Osteocyte (in vitro differentiated cells): ENCODE data around the gene SFT2D2. TPM values are rescaled to one million over a fixed set of nuclear protein-coding genes. Genes with fewer than 3 reads are reported as not detected.

ENCODE experiments used
- DNase-seq: peaks from one replicate; pipeline ENCODE4 v3.0.0; 2021; ENCODE audit warnings: mixed read lengths; ENCODE audit not compliant: unreplicated experiment; ENCODE audit errors: extremely low spot score
- H3K27ac Mint-ChIP-seq: one replicate; pipeline ENCODE4 v1.8.0; 2021; ENCODE audit warnings: mild to moderate bottlenecking, mixed read lengths; ENCODE audit not compliant: unreplicated experiment
- H3K27me3 Mint-ChIP-seq: one replicate; pipeline ENCODE4 v1.8.0; 2021; ENCODE audit warnings: mixed read lengths; ENCODE audit not compliant: unreplicated experiment
- H3K36me3 Mint-ChIP-seq: one replicate; pipeline ENCODE4 v1.8.0; 2021; ENCODE audit warnings: mixed read lengths; ENCODE audit not compliant: unreplicated experiment
- H3K4me1 Mint-ChIP-seq: one replicate; pipeline ENCODE4 v1.8.0; 2021; ENCODE audit warnings: mixed read lengths; ENCODE audit not compliant: unreplicated experiment
- H3K4me3 Mint-ChIP-seq: one replicate; pipeline ENCODE4 v1.8.0; 2021; ENCODE audit warnings: mild to moderate bottlenecking, moderate library complexity, mixed read lengths; ENCODE audit not compliant: unreplicated experiment
- H3K9me3 Mint-ChIP-seq: one replicate; pipeline ENCODE4 v1.8.0; 2021; ENCODE audit warnings: mixed read lengths; ENCODE audit not compliant: unreplicated experiment
- long read RNA-seq: library from polyadenylated mRNA; unstranded; transcript quantifications from one replicate; pipeline ENCODE4 v2.0.0, GENCODE V29; 2021
- total RNA-seq: library from RNA; stranded (reverse); gene quantifications from 2 replicates; pipeline ENCODE4 v1.2.1, GENCODE V29; 2021
- TF ChIP-seq, protein P1 (sequence below): fragments of 200-600 bp; sonication (generic); IDR thresholded peaks from 2 replicates; pipeline ENCODE4 v1.5.0; 2021; ENCODE audit warnings: antibody characterized with exemption, mild to moderate bottlenecking, moderate library complexity

Gene SFT2D2
- 93.0 and 99.6 TPM in 2 replicates for total RNA-seq
- long read RNA-seq, full-length matches to known transcripts: 23 of 85 reads
- long read RNA-seq, partial matches to known transcripts: 18 of 85 reads
- long read RNA-seq, other reads (novel, unspliced or antisense): 44 of 85 reads

DNA sequence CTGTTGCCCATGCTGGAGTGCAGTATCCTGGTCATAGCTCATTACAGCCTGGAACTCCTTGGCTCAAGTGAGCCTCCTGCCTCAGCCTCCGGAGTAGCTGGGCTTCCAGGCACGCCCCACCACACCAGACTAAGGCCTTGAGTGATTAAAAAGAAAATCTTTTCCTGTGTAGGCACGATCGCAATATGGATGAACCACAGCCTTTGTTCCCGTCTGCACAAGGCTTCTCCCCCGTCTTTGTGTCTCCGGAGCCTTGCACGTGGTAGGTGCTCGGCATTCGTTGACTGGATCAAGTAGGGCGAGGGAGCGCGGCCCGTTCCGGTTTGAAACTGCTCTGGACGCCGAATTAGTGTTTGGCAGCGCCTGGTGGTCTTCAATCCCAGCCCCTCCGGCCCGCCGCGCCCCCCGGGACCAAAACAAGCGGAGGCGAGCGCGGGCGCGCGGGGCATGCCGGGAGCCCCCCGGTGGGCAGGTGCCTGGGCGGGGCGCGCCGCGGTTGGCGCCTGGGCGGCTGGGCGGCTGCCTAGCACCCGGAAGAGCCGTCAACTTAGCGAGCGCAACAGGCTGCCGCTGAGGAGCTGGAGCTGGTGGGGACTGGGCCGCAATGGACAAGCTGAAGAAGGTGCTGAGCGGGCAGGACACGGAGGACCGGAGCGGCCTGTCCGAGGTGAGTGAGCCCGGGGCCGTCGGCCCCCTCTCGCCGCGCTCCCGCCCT is at the start of gene SFT2D2:
Gene SFT2D2, plus strand, starts transcription at position 529 of the 715 bp plus-strand sequence. Its CDS starts 76 bp downstream, at position 605.
- H3K4me1 Mint-ChIP-seq: peaks cover 42% of the 10 kb centered on the region
- H3K9me3 Mint-ChIP-seq: peaks cover 4% of the 10 kb centered on the region
- peaks cover 5% of the 10 kb centered on the region for H3K36me3 Mint-ChIP-seq
- H3K27ac Mint-ChIP-seq: peak within 1 kb of the TSS; percentile 90
- DNase-seq: peak; percentile 91
- TF ChIP-seq, protein P1, sequence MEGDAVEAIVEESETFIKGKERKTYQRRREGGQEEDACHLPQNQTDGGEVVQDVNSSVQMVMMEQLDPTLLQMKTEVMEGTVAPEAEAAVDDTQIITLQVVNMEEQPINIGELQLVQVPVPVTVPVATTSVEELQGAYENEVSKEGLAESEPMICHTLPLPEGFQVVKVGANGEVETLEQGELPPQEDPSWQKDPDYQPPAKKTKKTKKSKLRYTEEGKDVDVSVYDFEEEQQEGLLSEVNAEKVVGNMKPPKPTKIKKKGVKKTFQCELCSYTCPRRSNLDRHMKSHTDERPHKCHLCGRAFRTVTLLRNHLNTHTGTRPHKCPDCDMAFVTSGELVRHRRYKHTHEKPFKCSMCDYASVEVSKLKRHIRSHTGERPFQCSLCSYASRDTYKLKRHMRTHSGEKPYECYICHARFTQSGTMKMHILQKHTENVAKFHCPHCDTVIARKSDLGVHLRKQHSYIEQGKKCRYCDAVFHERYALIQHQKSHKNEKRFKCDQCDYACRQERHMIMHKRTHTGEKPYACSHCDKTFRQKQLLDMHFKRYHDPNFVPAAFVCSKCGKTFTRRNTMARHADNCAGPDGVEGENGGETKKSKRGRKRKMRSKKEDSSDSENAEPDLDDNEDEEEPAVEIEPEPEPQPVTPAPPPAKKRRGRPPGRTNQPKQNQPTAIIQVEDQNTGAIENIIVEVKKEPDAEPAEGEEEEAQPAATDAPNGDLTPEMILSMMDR: no peak
- no peaks in the 10 kb centered on the region for H3K27me3 Mint-ChIP-seq
- H3K4me3 Mint-ChIP-seq: peak within 1 kb of the TSS; percentile 97

DNA sequence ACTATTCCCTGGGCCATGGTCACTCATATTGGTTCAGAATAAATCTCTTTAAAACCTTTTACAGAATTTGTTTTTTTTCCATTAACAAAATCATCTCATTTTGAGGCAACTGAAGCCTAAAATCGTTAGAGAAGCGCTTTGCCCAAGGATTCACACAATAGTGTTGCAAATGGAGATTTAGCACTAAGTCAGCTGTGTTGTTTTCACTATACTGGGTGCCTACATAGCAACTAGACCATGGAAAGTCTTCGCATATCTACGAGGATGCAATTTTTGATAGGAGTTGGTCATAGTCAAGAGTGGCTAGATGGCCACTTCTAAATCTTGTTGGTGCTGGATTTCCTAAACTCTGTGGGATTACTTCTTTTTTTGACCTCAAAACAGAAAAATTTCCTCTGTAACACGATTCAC is 47.6 kb upstream of the SFT2D2 start:
- Mint-ChIP-seq H3K27ac (no peak overlapping the region), H3K27me3 (no peaks in the 10 kb centered on the region), H3K36me3 (no peaks in the 10 kb centered on the region), H3K9me3 (no peaks in the 10 kb centered on the region), H3K4me3 (no peak overlapping the region), H3K4me1 (peaks cover 2% of the 10 kb centered on the region)
- TF ChIP-seq, protein P1: no peak
- no peak for DNase-seq

DNA sequence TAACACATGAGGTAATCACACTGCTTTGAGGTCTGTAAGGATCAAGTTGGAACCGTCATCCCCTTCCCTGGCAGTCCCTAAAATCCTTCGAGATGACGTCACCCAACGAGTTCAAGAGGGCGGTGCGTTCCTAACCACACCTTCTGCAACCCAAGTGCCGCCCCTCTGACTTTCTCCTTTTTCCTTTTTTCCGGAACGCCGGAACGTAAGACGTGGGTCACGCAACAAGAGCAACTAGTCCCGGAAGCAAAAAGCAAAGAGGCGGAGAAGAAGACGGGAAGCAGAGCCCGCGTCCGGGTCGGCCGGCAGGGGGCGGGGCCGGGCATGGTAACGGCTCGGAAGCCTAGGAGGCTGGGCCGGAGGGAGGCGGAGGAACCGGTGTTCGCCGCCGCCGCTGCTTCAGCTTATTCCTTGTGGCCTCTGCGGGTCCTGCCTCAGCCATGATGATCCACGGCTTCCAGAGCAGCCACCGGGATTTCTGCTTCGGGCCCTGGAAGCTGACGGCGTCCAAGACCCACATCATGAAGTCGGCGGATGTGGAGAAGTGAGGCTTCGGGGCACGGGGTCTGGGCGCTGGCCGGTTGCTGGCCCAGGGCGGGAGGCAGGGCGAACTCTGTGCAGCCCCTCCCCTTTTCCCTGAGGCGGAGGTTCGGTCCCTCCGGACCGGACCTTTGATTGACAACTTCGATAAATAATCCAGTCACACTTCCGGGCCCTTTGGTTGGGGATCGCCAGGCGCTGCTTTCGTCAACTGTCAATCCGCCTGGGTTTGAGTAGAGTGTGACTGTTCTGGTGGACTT is 47.0 kb upstream of the SFT2D2 start, which contains the start of gene TIPRL:
Gene TIPRL, plus strand, starts transcription at position 325 of the 800 bp plus-strand sequence. Its CDS starts 116 bp downstream, at position 441.
- peak; percentile 99 for DNase-seq
- Mint-ChIP-seq H3K27me3 (no peaks in the 10 kb centered on the region), H3K4me1 (peaks cover 2% of the 10 kb centered on the region), H3K9me3 (no peaks in the 10 kb centered on the region), H3K4me3 (no peak within 1 kb of the TSS), H3K27ac (no peak within 1 kb of the TSS), H3K36me3 (no peaks in the 10 kb centered on the region)
- TF ChIP-seq, protein P1: peak; percentile 79

DNA sequence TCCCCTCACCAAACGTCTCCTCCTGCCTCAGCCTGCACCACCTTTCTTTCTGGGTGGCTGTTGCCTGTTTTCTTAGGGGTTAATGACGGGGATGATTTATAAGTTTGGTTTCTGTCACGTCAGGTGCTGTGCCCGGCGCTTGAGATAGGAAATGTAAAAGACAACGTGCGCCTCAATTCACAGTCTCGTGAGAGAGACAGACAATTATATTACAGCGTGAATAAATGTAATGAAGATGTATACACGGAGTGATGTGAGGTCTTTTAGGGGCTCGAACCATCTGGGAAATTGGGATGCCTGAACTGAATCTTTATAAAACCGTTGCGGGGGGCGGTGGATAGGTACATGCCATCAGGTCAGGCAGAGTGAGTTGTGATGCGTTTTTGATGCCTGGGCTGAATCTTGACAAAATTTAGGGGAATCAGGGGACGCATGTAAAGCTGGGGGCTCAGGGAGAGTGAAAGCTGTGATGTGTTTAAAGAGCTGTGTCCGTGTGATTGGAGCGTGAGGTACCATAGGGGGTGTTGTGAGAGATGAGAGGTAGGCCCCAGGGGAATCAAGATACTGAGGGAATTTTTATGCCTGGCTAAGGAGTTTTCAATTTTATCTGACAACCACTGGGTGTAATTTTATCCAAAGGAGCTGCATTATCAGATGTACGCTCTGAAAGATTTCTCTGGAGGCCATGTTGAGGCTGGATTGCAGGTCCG is 46.2 kb upstream of the SFT2D2 start:
- H3K27me3 Mint-ChIP-seq: no peaks in the 10 kb centered on the region
- H3K36me3 Mint-ChIP-seq: no peaks in the 10 kb centered on the region
- H3K4me3 Mint-ChIP-seq: no peak overlapping the region
- DNase-seq: no peak
- TF ChIP-seq, protein P1: no peak
- no peaks in the 10 kb centered on the region for H3K9me3 Mint-ChIP-seq
- H3K27ac Mint-ChIP-seq: no peak overlapping the region
- H3K4me1 Mint-ChIP-seq: peaks cover 2% of the 10 kb centered on the region
